ENCODE data around the gene LRRC2.
"Not testable (repeated sequence)": the region's sequence is repeated elsewhere in the genome, so short reads cannot be mapped to it uniquely, and the experiment has no call there.

The LRRC2 gene

DNA sequence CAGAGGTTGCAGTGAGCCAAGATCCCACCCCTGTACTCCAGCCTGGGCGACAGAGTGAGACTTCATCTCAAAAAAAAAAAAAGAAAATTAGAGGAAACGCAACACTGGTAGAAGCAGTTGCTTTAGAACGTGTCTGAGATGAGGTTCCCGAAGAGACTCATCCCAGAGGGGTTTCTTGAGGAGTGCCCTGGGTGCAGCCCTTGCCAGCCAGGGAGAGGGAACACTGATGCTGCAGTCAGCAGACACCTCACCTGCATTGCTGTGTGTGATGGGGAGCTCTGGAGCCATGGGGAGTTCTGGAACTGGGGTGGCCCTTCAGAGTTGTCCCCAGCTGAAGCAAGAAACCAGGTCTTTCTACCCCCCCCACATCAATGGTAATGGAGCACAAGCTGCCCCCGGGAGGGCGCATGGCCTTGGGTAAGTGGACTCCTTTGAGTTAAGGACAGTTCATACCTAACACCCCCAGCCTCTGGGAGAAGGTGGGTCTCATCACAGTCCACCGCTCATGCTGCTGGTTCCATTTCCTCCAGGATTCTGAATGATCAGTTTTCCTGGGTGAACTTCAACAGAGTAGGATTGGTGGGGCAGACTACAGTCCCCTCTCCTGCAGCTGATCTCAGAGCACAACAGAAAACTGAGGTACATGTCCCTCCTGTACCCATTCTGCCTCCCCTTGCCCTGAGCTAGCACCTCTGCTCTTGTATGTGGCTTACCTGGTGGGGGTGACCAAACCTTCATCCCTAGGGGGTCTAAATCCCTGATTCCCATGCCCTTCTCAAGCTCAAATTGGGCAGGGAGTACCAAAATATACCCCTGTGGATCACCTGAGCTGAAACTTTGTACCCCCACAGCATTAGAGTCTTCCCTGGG is 18.7 kb upstream of the LRRC2 start:
- no peak for DNase-seq (ENCODE audit: low read depth, low spot score)

DNA sequence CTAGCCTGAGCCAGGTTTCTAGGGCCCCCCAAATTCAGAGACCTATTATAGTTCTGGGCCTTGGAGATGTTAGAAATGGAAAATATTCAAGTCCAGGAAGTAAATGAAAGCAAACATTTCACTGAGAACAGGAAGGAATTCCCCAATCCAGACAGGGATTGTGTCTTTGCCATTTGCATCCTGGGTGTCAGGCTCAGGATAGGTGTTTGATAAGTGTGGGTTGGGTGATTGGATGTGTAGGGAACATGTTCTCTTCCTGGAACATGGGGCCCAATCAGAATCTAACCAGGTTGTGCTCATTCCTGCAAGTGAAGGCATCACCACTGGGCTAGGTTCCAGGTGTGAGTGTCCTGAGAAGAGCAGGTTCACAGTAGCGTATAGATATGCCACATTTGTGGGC is 14.6 kb upstream of the LRRC2 start:
- DNase-seq (ENCODE audit: low read depth, low spot score): no peak

- no peak for DNase-seq (ENCODE audit: low read depth, low spot score)
Observed at GRCh38 chr3:46579756-46580286, 13.7 kb upstream of the LRRC2 start.

DNA sequence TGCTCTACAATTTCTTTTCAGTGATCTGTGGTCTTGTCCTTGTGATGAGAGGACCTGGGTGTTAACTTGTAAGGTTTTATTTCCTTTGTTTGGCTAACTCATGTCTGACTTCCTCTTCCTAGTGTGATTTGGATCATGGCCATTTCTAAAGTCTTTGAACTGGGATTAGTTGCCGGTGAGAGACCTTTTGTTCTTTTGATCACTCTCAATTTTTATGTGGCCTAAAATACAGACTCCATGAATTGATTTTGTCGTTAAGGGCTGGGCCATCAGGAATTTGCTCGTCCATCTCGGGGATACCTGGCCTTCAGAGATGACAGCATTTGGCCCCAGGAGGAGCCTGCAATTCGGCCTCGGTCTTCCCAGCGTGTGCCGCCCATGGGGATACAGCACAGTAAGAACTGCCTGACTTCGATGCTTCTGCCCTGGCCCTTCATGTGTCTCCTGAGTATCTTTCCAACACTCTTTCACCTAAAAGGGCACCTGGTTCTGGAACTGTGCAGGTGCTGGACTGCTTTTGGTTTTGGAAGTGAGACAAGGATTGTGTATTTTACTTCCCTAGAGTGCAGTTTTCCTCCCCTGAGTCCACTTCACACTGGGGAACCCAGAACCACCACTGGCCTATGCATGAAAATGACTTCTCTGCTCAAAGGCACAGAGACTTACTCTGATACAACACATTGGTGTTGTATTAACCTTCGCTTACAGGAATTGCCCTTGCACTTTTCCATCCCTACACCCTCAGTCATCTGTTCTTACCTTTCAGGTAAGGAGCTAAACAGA is 13.1 kb upstream of the LRRC2 start:
- DNase-seq (ENCODE audit: low read depth, low spot score): no peak

DNA sequence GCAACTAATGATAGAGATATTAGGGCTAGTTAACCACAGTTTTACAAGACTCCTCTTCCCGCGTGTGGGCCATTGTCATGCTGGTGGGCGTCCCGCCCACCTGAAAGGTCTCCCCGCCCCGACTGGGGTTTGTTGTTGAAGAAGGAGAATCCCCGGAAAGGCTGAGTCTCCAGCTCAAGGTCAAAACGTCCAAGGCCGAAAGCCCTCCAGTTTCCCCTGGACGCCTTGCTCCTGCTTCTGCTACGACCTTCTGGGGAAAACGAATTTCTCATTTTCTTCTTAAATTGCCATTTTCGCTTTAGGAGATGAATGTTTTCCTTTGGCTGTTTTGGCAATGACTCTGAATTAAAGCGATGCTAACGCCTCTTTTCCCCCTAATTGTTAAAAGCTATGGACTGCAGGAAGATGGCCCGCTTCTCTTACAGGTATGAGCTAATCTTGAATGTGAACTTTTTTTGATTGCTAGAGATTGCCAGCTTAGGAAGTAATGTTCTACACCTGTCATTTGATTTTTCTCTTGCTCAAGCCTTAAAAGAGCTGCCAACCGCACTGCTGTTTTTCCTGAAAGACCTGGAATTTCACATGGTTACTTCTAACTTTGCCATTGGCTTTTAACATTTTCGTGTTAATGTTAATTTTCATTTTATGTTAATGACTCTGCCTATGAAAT is 11.6 kb upstream of the LRRC2 start:
- not testable (repeated sequence) for DNase-seq (ENCODE audit: low read depth, low spot score)

DNA sequence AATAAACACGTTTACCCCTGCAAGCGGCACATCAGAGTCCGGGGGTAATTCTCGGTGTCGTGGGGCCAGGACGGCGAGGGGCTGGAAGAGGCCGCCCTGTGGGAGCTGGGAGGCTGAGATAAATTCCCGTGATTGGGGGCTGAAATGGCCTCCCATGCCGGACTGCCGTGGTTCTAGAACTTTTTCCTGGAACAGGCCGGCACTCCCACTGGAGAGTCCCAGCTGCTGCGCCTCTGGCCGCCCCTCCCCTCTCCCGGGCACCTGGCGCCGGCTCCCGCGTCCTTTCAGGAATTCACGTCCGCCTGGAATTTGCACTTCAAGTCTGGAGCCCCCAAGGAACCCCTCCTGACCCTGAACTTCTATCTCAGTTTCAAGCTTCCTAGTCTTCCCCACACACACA is 10.8 kb upstream of the LRRC2 start:
- no peak for DNase-seq (ENCODE audit: low read depth, low spot score)

DNA sequence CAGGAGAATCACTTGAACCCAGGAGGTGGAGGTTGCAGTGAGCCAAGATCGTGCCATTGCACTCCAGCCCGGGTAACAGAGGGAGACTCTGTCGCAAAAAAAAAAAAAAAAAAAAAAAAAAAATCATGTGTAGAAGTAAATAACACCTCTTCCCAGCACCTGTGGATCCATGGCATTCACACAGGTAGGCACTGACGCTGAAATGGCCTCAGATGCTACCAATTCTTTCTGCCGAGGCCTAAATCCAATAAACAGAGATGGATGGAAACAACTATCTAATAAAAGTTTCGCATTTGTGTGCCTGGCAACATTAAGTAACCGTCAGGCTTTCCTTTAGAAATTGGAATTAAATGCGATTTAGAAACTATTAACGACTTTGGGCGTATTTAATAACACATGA is 10.3 kb upstream of the LRRC2 start:
- no peak for DNase-seq (ENCODE audit: low read depth, low spot score)

- no peak for DNase-seq (ENCODE audit: low read depth, low spot score)
Observed at GRCh38 chr3:46575577-46576222, 9.6 kb upstream of the LRRC2 start.

DNA sequence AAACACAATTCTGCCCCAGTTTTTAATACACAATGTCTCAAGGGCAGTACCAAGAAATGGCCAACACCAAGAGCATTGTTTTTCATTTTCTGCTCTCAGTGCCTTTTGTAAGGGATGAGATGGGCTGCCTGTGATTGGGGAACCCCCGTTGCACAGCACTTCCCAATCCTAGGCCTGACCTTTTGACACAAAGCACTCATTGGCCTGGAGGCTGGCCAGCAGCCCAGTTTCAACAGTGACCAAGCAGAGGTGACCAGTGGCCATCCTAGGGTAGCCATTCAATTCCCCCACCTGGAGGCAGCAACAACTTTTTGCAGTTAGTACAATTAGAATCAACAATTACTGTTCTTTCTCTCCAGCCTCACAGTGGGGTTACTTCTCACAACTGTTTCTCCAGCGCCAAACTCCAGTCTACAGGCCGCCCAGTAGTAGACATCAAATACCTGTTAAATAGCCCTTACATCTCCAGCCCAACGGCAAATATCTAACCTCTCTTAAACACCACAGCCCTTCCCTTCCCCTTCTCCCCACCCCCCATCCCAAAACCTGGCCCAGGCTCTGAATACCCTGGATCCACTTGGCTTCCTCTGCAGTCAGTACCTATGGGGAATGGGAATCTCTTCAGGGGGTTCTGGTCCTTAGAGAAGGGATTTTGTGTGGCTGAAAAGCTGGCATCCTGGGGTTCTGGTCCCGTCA is 8.9 kb upstream of the LRRC2 start:
- DNase-seq (ENCODE audit: low read depth, low spot score): no peak

DNA sequence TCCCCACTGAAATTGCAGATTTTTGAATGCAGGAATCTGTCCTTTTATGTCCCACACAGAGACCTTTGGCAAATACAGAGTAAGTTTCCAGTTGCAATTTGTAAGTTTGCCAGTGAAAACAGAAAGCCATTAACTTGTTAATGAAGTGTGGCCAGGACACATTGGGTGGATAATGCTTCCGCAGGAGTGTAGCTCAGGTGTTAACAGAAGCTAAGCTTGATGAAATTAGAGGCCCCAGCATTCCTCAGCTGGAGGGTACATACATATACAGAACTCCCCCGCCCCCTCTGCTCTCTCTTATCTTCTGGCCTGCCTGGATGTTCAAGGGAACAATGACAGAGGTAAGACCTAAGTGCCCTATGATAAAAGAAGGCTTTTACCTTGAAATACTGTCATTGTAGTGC is 8.1 kb upstream of the LRRC2 start:
- DNase-seq (ENCODE audit: low read depth, low spot score): no peak

- DNase-seq (ENCODE audit: low read depth, low spot score): no peak
Observed at GRCh38 chr3:46573701-46574100, 7.6 kb upstream of the LRRC2 start.

DNA sequence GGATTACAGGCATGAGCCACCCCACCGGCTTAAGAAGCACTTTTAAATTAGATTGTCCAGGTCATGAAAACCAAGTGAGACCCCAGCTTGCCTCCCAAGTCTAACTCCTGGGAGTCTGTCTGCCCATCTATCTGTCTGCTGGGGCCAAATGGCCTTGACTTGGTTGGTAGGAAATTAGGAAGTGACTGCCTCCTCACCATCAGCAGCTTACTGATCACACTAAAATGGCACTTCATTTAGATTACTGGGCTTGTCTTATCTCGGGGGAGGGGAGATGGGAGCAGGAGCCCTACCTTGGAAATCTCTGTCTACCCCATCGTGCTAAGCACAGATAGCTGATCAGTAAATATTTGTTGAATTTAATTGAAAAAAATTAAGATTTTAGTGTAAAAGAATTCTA is 5.6 kb upstream of the LRRC2 start:
- no peak for DNase-seq (ENCODE audit: low read depth, low spot score)

- DNase-seq (ENCODE audit: low read depth, low spot score): no peak
Observed at GRCh38 chr3:46565607-46566039, 479 bp downstream of the LRRC2 start.

GRCh38 chr3:46565077-46565476 is 1.0 kb downstream of the LRRC2 start:
- DNase-seq (ENCODE audit: low read depth, low spot score): no peak

GRCh38 chr3:46564190-46565021 is 1.7 kb downstream of the LRRC2 start:
- no peak for DNase-seq (ENCODE audit: low read depth, low spot score)

DNA sequence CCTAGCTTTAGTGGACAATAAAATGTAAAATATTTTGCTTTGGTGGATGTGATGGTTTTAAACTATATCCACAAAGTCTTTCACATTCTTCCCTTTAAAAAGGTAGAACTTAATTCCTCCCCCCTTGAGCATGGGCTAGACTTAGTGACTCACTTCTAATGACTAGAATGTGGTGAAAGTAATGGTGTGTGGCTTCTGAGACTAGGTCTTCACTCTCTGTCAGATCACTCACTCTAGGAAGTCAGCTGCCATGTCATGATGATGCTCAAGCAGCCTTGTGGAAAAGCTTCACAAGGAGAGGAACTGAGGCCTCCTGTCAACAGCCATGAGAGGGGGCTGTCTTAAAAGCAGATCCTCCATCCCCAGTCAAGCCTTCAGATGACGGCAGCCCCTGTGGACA is 4.2 kb downstream of the LRRC2 start:
- no peak for DNase-seq (ENCODE audit: low read depth, low spot score)

GRCh38 chr3:46561511-46561910 is 4.6 kb downstream of the LRRC2 start:
- no peak for DNase-seq (ENCODE audit: low read depth, low spot score)

- no peak for DNase-seq (ENCODE audit: low read depth, low spot score)
Observed at GRCh38 chr3:46559091-46559704, 6.9 kb downstream of the LRRC2 start.

GRCh38 chr3:46558184-46559043 is 7.7 kb downstream of the LRRC2 start:
- DNase-seq (ENCODE audit: low read depth, low spot score): peak; percentile 30

All from activated CD4-positive, CD25-positive, alpha-beta regulatory T cell treated with anti-CD3 and anti-CD28 coated beads, Interleukin-2, amount 50 U/mL, for 16 hours (primary cell).